Measurements from ENCODE around the gene SPATA19.

GRCh38 chr11:133893381-133893780 is 48.1 kb upstream of the SPATA19 start:
- TF ChIP-seq GATA2 (IDR thresholded peaks at IDR 0.05; ENCODE audit: low read depth, low read length) (no peak), GATA3 (IDR thresholded peaks at IDR 0.05; ENCODE audit: low read depth, low read length) (no peak)
